NCI-H2196 treated with DMSO at 0.1 percent for 48 hours (cell line): ENCODE measurements around the gene MAP6.
"Not testable (repeated sequence)": the region's sequence is repeated elsewhere in the genome, so short reads cannot be mapped to it uniquely, and the experiment has no call there.

Source experiments
- DNase-seq: peaks from one replicate; lab custom pipeline; 2025; ENCODE audit not compliant: unreplicated experiment; lab: John Stamatoyannopoulos, UW

Gene MAP6

DNA sequence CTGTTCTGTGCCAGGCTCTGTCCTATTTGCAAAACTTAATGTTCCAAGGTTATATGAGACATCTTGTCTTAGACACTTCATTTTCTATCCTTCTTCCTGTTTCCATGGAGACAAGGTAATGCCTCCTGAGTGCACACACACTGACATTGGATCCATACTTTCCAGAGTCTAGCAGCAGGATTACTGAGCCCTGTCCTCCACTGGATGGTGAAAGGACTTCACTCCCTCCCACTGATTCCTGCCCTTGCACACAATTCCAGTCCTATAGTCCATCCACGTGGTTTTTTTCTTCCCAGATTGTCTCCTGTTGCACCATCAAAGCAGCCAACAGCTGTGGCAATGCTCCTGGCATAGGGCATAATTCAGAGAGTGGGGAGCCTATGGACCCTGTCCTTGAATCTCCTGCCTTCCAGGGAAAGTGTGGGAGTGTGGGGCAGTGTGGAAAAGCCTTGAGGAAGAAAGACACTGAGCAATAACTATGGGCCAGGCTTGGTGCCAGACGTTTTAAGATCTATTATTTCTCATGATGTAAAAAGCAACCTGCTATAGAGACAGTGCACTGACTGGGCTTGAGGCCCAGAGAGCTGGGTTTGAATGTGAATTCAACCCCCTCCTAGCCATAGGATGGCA, 75.4 kb downstream of the MAP6 start:
- peak; percentile 54 for DNase-seq

DNA sequence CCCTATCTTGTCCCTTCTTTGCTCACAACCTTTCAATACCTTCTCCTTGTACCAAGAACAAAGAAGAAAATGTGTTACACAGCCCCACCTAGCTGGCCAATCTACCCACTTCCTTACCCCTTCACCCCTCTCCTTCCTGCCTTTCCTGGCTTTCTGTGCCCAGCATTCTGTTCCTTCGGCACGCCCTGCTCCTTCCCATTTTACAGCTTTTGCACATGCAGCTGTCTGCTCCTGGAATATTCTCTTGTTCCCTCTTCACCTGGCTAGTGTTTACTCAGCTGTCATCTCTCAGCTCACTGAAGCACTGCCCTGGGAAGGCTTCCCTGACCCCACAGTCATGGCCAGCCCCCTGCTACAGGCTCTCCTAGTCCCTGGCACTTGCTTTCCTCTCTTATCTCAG, 76.1 kb downstream of the MAP6 start:
- DNase-seq: peak; percentile 63

DNA sequence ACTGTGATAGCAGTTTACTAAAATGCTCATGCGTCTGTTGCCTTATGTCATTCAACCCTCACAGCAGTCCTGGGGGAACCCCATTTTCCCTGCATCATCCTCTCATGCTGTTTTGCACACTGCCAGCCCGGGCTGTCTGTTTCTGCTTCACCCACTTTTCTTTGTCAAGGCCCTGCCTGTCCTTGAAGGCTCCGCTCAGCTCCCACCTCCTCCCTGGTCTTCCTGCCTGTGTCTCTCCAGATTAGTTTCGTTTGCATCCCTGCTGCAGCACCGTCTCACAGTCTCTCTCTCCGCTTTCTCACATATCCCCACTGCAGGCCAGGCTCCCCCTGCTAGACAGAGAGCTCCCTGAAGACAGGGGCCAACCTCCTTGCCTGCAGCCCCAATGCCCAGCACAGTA, 76.9 kb downstream of the MAP6 start:
- no peak for DNase-seq

DNA sequence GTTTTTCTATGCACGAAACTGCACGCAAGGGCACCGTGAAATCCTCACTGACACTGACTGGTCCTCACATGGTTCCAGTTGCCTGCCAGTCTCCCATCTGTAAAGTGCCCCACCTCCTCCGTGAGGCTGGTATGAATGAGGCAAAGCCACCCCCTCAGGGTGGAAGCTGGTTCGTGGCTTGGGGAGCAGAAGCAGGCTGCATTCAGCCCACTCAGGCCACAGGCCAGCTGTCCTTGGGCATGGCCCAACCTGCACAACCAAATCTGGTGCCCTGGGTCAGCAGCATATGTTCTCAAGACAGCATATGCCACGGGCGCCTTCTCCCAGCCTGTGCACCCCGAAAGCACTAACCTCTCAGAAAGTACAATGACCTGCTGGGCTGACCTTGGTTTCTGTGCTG, 77.5 kb downstream of the MAP6 start:
- no peak for DNase-seq

DNA sequence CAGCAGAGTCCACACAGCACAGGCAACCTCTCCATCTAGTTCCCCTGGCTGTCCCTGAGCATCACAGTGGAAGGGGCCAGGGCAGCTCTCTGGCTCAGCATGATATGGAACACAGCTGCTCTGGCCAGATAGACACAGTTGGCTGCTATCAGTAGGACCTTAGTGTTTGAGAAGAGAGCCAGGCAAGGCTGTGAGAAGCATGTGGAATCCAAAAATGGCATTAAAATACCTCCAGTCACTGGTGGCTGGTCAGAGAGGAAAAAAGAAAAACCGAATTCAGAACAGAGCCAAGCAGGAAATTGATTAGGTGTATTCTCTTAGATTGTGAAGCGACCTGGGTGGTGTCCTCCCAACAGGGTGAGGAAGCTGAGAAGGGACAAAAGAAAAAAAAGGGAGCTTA, 78.9 kb downstream of the MAP6 start:
- no peak for DNase-seq

DNA sequence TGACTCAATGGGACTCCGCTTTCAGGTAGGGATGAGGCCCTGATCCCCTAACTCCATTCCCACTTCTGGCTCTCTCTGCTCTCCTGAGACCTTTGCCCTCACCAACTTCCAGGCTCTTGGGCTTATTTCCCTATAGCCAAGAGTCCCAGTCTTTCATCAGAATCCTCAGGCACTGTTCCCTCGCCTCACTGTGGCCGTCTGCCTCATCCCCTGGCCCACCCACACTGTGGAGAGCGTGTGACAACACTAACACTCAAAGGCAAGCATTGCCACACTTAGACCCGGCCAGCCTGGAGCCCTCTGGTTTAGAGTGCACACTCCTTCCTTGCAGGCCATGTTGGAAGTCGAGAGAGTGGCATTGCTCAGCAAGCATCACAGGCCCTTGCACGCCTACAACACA, 79.8 kb downstream of the MAP6 start:
- no peak for DNase-seq

DNA sequence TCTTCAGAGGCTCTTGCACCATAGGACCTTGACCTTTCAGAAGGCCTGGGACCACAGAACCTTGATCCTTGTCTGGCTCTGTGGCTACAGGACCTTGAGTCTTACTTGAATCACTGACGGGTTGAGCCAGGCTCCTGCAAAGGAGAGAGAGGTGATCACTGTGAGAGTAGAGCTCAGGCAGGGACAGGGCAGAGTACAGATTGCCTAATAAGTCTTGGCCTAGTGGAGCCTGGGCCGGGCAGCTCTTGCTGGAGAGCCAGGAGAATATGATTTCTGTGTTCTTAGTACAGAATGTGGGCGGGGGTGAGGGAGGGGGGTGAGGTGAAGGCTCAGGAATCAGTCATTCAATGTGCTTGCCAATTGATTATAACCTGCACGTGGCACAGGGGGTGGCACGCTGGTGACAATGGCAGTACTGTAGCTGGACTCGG, 80.8 kb downstream of the MAP6 start:
- DNase-seq: no peak

DNA sequence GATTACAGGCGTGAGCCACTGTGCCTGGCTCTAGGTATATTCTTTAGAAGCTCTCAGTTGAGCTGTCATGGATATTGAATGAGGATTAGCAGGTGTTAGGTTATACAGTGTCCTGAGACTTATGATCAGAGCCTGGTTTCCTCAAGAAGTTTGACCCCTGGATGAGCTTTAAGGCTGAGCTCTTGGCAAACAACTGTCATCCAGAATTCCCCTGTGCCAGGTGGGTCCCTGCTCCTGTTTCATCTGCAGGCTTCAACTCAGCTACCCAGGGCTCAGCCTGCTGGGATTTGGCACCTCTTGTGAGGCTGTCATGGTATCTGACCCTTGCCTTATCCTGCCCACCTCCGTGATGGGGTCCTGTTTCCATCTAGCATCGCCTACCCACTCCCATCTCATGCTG, 82.4 kb downstream of the MAP6 start:
- DNase-seq: no peak

DNA sequence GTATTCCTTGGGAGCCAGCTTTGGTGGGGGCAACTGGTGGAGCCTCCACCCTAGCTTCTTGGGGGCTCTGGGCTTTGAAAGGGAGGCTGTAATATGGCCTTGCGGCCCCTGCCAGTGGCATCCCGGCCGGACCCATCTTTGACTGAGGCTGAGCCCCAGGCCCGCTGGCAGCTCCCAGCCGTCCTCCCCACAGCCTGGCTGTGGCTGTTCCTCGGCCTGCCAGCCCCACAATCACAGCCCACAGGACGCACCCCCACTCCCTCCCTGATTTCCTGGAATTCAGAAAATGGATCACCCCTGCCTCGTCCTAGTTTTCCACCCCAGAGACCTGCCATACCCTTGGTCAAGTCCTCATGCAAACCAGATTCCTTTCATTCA, 83.6 kb downstream of the MAP6 start:
- no peak for DNase-seq

DNA sequence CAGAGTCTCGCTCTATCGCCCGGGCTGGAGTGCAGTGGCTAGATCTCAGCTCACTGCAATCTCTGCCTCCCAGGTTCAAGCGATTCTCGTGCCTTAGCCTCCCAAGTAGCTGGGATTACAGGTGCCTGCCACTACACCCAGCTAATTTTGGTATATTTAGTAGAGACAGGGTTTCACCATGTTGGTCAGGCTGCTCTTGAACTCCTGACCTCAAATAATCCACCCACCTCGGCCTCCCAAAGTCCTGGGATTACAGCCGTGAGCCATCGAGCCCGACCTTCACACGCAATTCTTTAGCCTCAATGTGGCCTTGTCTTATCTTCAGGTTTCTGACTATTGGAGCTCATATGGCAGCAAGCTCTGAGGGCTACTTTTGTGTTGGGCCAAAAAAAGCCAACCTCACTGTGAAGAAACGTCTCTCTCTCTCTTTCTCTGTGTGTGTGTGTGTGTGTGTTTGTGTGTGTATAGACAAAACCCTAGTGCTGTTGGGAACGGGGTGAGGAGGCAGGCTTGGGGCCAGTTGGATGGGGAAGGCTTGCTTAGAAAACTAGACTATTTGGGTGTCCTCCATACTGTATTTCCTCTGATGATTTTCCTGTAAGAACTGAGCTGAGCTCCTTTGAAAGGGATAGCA, 84.1 kb downstream of the MAP6 start:
- DNase-seq: not testable (repeated sequence)

DNA sequence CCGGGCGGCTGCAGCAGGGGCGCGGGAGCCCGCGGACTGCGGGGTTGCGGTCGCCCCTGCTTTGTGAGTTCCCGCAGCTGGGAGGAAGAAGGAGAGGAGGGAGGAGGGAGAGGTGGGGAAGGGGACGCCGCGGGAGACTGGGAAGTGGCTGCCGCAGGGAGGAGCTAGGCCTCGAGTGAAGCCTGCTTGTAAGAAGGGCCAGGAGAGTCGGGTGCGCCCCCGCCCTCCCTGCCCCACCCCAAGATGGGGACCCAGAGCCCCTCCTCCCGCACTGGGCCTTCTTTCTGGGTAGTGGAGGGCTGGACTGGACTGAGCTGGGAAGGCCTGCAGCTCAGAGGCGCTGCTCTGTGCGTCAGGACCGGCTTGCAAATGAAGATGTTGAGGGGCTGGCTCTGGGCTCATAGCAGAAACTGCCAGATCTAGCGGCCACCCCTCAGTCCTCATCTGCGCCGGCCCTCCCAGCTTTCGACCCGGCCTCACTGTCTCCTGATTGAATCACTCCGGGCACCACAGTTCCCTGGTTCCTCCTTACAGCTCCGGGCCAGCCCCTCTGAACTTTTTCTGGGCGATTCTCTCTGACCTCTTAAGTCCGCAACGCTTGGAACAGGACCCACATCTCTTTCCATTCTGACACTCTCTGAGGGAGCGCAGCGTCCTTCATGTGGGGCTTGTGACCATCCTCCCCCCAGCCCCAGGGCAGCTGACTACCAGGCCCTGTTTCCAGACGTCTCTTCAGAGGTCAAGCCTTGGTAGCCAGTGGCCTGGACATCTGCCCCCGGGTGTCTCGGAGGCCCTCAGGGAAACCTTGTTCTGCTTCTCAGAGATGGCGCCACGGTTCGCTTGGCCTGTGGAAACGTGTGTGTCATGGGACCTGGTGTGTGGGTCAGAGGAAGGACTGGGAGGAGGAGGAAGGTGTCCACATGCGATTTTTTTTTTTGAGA, 84.8 kb downstream of the MAP6 start:
- no peak for DNase-seq

DNA sequence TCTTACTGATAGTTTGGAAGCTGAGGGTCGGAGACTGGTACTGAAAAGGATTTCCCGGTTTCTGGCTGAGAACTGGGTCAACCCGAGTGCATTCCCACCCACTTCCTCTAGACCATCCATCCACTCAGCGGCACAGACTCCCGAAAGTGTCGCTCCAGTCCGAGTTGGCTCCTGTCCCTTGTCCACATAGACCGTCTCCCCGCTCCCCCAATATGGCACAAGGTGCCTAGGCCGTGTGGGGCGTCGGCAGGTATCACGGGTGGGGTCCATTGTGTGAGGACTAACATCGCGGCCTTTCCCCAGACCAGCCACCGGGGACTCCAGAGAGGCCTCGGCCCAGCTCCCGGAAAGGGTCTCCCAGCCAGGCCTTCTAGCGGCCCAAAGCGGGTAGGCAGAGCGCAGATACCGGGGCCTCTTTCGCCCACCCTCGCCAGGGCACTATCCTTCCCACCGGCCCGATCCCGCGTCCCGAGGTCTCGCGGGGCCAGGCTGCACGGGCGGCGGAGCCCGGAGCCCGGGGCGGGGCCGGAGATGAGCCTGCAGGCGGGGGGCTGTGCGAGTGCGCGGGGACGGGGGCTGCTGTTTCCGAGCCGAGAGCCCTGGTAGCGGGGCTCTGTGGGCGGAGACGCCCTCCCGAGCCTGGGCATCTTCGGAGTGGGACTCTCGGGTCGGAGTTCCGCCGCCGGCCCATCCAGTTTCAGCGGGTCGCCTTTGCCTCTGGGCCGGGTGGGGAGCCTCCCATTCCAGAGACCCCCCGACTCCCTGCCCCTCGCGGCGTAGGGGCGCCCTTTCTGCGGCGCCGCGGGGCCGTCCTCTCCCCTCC, 85.7 kb downstream of the MAP6 start:
- peak; percentile 12 for DNase-seq

DNA sequence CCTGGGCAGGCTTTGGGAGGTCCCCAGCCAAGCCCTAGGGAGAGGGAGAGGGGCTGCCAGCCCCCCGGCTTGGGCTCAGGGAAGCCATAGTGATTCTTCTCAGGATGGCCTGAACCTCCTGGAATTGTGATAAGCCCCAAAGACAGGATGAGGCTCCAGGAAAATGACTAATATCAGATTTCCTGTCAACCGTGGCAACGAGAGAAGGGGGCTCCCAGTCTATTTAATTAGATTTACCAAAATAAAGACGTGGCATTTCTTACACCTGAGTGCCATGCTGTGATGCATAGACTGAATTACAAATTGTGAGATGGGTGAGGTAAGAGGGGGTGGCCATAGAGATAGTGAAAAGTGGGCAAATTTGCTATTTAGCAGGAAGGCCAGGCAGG, 86.3 kb downstream of the MAP6 start:
- DNase-seq: no peak

DNA sequence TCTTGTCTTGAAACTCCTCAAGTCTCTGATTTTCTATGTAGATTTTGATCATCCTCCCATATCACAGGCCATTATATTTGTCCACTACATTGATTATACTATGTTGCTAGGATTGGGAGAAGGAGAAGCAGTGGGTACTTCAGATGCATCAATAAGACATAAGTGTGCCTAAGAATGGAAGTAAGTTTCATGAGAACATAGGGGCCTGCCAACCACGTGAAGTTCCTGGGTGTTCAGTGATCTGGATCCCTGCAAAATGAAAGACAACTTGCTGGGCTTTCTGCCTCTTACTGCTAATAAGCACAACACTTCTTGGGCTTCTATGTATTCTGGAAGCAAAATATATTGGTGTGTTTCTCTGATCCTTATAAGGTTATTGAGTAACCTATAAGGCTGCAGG, 89.0 kb downstream of the MAP6 start:
- no peak for DNase-seq

DNA sequence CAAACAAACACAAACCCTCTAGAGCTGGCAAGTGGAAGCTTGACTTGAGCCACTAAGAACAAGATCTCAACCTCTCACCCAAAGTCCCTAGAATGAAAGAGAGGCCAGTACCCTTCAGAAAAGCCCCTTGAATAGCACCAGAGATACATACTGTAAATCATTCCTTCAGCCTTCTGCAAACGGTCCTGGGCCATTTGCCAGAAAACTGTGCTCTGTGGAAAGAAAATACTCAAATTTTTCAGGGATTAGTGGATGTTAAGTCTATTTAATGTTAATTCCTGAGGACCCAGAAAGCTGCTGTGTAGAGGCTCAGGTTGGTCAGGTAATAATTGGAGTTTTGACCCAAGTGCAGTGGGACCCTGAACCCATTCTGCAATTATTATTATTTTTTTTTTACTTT, 89.9 kb downstream of the MAP6 start:
- no peak for DNase-seq

DNA sequence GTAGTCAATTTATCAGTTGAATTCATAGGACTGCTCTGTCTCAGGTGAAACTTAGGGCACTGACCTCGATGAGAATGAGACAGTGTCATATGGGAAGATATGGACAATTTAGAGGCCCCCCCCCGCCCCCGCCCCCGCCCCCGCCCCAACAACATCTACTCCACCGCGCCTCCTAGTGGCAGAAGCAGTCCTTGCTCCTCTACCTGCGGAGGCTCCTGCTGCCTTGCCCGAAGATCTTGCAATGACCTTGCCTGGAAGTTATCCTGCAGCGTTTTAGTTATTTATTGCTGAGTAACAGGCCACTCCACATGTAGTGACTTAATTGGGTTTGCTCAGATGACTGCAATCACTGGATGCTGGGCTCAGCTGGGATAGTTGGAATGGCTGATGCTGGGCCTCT, 91.6 kb downstream of the MAP6 start:
- DNase-seq: no peak

DNA sequence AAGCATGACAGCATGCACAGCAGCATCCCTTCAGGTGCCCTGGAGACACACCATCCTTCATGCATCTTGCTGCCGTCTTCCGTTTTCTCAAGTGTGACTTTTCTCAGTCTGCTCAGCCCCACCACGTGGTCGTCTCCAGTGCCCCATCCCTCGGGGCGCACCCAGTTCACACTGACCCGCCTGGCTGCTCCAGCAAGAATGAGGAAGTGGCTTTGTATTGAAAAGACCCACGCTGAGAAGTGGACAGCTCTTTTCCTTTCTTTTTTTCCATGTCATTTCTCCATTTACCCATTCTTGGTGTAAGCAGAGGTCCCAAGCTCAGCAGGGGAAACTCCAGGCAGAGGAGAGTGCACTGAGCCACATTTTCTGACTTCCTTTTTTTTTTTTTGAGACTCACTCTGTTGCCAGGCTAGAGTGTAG, 92.3 kb downstream of the MAP6 start:
- DNase-seq: no peak

DNA sequence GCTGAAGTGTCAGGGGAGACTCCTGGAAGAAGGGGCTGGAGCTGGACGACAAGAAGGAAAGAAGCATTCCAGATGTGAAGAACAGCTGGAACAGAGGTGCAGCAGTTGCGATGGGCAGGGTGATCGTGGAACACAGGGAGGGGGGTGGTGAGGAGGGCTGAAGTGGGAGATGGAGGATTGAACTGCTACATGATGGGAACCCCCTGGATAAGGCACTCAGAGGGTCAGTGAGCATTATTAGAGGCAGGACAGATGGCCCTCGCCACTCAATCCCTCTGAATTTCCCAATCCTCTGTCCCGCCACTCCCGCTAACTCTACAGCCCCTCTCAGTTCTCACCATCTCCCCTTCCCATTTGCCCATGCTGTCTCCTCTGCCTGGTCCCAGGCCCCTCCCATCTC, 92.8 kb downstream of the MAP6 start:
- no peak for DNase-seq

DNA sequence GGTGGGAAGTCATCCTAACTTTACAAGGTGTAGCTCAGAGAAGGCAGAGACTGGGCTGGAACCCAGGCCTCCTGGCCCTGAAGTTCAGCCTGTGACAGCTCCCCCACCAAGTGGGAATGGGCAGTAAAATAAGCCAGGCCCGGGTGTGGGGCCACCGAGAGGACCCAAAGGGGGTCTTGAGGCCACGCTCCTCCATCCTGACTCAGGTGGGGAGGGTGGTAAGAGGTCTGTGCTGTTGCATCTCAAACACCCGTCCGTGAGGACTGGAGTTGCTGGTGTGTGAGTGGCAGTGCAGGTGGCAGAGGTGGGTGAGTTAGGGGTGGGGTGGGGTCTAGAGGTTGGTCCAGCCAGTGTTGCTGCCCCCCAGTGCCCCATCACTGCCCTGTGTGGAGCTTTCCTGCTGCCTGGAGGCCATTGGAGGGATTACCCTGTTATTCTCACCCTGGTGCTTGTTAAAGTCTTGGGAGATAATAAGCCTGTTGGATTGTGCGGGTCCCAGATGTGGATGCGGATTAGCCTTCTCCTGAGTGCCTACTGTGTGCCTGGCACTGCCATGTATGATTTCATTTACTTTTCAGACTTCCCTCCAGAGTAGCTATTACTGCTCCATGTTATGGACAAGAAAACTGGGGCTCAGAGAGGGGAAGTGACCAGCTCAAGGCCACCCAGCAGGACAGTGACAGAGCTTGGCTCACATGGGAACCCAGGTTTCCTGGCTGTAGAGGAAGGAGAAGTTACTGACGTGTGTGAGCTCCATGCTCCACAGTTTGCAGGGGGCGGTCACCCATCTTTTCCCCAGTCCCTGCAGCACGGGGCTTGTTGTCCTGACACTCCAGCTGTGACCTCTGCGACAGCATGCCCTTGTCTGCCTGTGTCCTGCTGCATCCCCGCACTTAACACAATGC, 93.9 kb downstream of the MAP6 start:
- no peak for DNase-seq

DNA sequence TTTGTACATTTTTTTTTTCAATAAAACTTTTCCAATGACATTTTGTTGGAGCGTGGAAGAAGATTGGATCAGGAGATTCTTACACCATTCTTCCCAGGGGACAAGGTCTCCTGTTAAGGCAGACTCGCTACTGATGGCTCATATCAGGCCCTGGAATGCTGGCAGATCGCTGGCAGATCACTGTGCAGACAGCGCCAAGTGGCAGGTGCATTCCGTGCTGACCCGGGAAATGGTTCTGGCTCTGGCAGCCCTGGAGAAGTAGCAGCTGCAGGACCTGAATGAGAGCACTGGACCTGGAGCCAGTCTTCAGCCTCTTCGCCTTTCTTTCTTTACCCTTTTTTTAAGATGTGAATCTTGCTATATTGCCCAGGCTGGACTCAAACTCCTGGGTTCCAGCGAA, 96.1 kb downstream of the MAP6 start:
- no peak for DNase-seq
